HepG2 (cell line): ENCODE measurements around the gene TOMM7. TPM values are rescaled to one million over a fixed set of nuclear protein-coding genes. Genes with fewer than 3 reads are reported as not detected.

Experiments used
- ATAC-seq: fragments of 200-7000 bp; cut with Tn5 transposase; 3 replicates; pipeline ENCODE4 v1.9.1; 2020; ENCODE audit warnings: mild to moderate bottlenecking, moderate library complexity
- BruUV-seq: library from RNA; stranded (reverse); fragments of 400-500 nt; replicated peaks from 2 replicates; lab custom pipeline; 2021; lab: Mats Ljungman, UMichigan
- CTCF ChIA-PET: fragments of 300-600 bp; formaldehyde crosslinking; extraction: SDS; loops from one replicate; lab custom pipeline; 2021; ENCODE audit warnings: low total read pairs, inconsistent platforms, low intra/inter-chr PET ratio; lab: Yijun Ruan, JAX
- POLR2A ChIA-PET: fragments of 350-600 bp; sonication (Branson Sonifier 250); formaldehyde crosslinking; loops from one replicate; lab custom pipeline; 2020; ENCODE audit warnings: antibody characterized with exemption, inconsistent platforms; lab: Yijun Ruan, JAX
- DNase-seq: peaks from one replicate; pipeline ENCODE4 v3.0.0-alpha.2; 2015; ENCODE audit warnings: low spot score
- FAIRE-seq: peaks from 3 replicates; lab custom pipeline; 2011; peaks lifted over from hg19 to GRCh38; lab: Jason Lieb, UNC
- H2AFZ ChIP-seq: one replicate; pipeline ENCODE4 v1.6.1; 2011; ENCODE audit warnings: low read length, inconsistent platforms
- H3K27ac ChIP-seq: fragments of 300-600 bp; 3 replicates; pipeline ENCODE4 v1.8.0; 2011; ENCODE audit warnings: mixed run types, mild to moderate bottlenecking, mixed read lengths, low read length, inconsistent platforms; ENCODE audit not compliant: insufficient read depth; ENCODE audit errors: extremely low read length
- H3K27me3 ChIP-seq, 2 experiments: fragments of 200-600 bp in 1 of 2; 2 replicates in 1 of 2; 3 replicates in 1 of 2; pipeline versions ENCODE4 v1.6.0 to v1.8.0; 2011; ENCODE audit warnings: low read length in 2 of 2, mild to moderate bottlenecking in 2 of 2, moderate library complexity in 2 of 2, inconsistent platforms in 1 of 2; ENCODE audit not compliant: insufficient read depth in 2 of 2, control insufficient read depth in 1 of 2
- H3K36me3 ChIP-seq, 2 experiments: fragments of 200-600 bp in 1 of 2; replicated peaks in 1 of 2; 2 replicates in 1 of 2; 3 replicates in 1 of 2; pipeline versions ENCODE4 v1.5.1 to v1.8.0; 2011; ENCODE audit warnings: low read length in 2 of 2, inconsistent platforms in 1 of 2; ENCODE audit not compliant: insufficient read depth in 2 of 2, control insufficient read depth in 1 of 2
- H3K4me1 ChIP-seq: 2 replicates; pipeline ENCODE4 v1.5.1; 2012; ENCODE audit warnings: low read length, inconsistent platforms; ENCODE audit not compliant: insufficient read depth
- H3K4me2 ChIP-seq: 2 replicates; pipeline ENCODE4 v1.6.0; 2011; ENCODE audit warnings: low read depth, low read length, inconsistent platforms
- H3K4me3 ChIP-seq, 3 experiments: fragments of 200-600 bp in 1 of 3; sonication (generic), shearing (Covaris generic) in 1 of 3; replicated peaks in 1 of 3; 2 replicates each; pipeline ENCODE4 v1.5.1; 2011 to 2016; ENCODE audit warnings: low read length in 3 of 3, inconsistent platforms in 2 of 3, low read depth in 2 of 3, mild to moderate bottlenecking in 2 of 3, control low read depth in 1 of 3, mixed read lengths in 1 of 3; ENCODE audit not compliant: insufficient read depth in 1 of 3
- H3K79me2 ChIP-seq: one replicate; pipeline ENCODE4 v1.6.1; 2011; ENCODE audit warnings: low read length, inconsistent platforms; ENCODE audit not compliant: insufficient read depth
- H3K9ac ChIP-seq: 2 replicates; pipeline ENCODE4 v1.6.0; 2011; ENCODE audit warnings: mild to moderate bottlenecking, low read depth, low read length, inconsistent platforms; ENCODE audit not compliant: insufficient read depth
- H3K9me3 ChIP-seq: 2 replicates; pipeline ENCODE4 v1.5.1; 2012; ENCODE audit warnings: mild to moderate bottlenecking, low read length
- H4K20me1 ChIP-seq: 2 replicates; pipeline ENCODE4 v1.6.0; 2011; ENCODE audit warnings: inconsistent platforms, mild to moderate bottlenecking, low read length, moderate library complexity; ENCODE audit not compliant: insufficient read depth
- ZNF263 ChIP-seq: sonication (generic); formaldehyde crosslinking; IDR thresholded peaks from 2 replicates; pipeline ENCODE4 v1.4.0; 2020; ENCODE audit warnings: missing genetic modification reagents
- ZNF691 ChIP-seq: sonication (generic); formaldehyde crosslinking; IDR thresholded peaks from 2 replicates; pipeline ENCODE4 v1.4.0; 2020; ENCODE audit warnings: missing genetic modification reagents, low read depth, mild to moderate bottlenecking, borderline replicate concordance
- WGBS: methylation state at CpG from one replicate; pipeline ENCODE4 v1.1.6; 2017; ENCODE audit warnings: low lambda C conversion rate; 5-methylcytosine and 5-hydroxymethylcytosine counted together
- in situ Hi-C: cut with HindIII; loops from 2 replicates; pipeline ENCODE4 v1.10.0; 2017; ENCODE audit warnings: low pct_unique_long_range_greater_than_20kb; ENCODE audit not compliant: extremely low pct_ligation_motif_present
- intact Hi-C: fragments of 100-400 bp; cut with micrococcal nuclease; formaldehyde crosslinking; loops from one replicate; pipeline ENCODE4 v1.10.0; 2022; ENCODE audit not compliant: unreplicated experiment
- polyA plus RNA-seq, 8 experiments: library from polyadenylated mRNA; depleted of rRNA in 3 of 8; stranded (reverse) in 7 of 8; unstranded in 1 of 8; fragments of >200 nt; fragmentation: Illumina TruSeq in 4 of 8; extraction: Trizol in 4 of 8; gene quantifications; 2 replicates each; pipeline versions ENCODE4 v1.2.1 to v1.2.3, GENCODE V29; 2011 to 2016; ENCODE audit warnings: low read depth in 4 of 8, missing spikeins in 1 of 8, mixed read lengths in 1 of 8; ENCODE audit not compliant: insufficient read depth in 1 of 8
- total RNA-seq, 5 experiments: library from RNA; depleted of rRNA; stranded (reverse); fragments of >200 nt; fragmentation: Illumina TruSeq; extraction: Trizol; gene quantifications; 2 replicates each; pipeline ENCODE4 v1.2.3, GENCODE V29; 2016; ENCODE audit warnings: low read depth in 1 of 5

The TOMM7 gene
- total and polyA plus RNA-seq, 2 of the 13 experiments (the other 11 are each of a cell fraction or from before 2014, with no cell fraction given): 251 to 369 TPM

- peak; percentile 54; the same call in 1 of the 2 replicates for TF ChIP-seq ZNF691 (CRISPR knock-in tag)
Measured at GRCh38 chr7:22854158-22855048, 31.8 kb upstream of the TOMM7 start (continued).

- no peak for ATAC-seq
- Histone ChIP-seq H3K79me2 (peaks cover 5% of the 10 kb centered on the region), H3K27me3 (peaks cover 0 to 21% of the 10 kb centered on the region in 2 experiments; a peak in 3 of 5 replicates), H3K36me3 (peaks cover 0 to 2% of the 10 kb centered on the region in 2 experiments; a peak in 1 of 5 replicates), H3K27ac (no peak overlapping the region), H3K4me1 (peaks cover 25% of the 10 kb centered on the region), H3K9ac (peak overlapping the region; percentile 83), H4K20me1 (no peaks in the 10 kb centered on the region), H2AFZ (no peak overlapping the region), H3K9me3 (no peaks in the 10 kb centered on the region), H3K4me2 (peak overlapping the region; percentile 86), H3K4me3 (peak overlapping the region; percentile 51 to 79 (median 79))
- BruUV-seq: no TSS peak
- no peak for FAIRE-seq
- 30% methylated on average over 17 of the region's 28 CpGs for WGBS
- TF ChIP-seq ZNF263: no peak
- DNase-seq: no peak
- intact Hi-C loops: loop anchor here (1.0 to 5.0 kb wide), 3 partner anchors 67 to 204 kb away; partner anchors contain the start of gene HYCC1
- POLR2A ChIA-PET: no interaction called here
- in situ Hi-C loops: loop anchor here (10.0 kb wide), 1 partner anchor 201 kb away; no protein-coding TSS in a partner anchor
- CTCF ChIA-PET: interaction anchor here (0.8 to 1.1 kb wide), 2 partner anchors 201 to 202 kb away, joined by 3 to 4 read pairs; no protein-coding TSS in a partner anchor
Measured at GRCh38 chr7:22853674-22854157, 31.1 kb upstream of the TOMM7 start.
